Measurements from ENCODE around the gene ACAD10. TPM values are rescaled to one million over a fixed set of nuclear protein-coding genes. Genes with fewer than 3 reads are reported as not detected.
"Not testable (repeated sequence)": the region's sequence is repeated elsewhere in the genome, so short reads cannot be mapped to it uniquely, and the experiment has no call there.

Gene ACAD10
- total and polyA plus RNA-seq, 2 experiments from 2014 or later, result 24.2 to 32.5 TPM

GRCh38 chr12:111715279-111715678 lies 29.4 kb downstream of the ACAD10 start:
- TF ChIP-seq CTCF (IDR thresholded peaks at IDR 0.05; ENCODE audit: poor library complexity) (no peak), EZH2phosphoT487 (IDR thresholded peaks at IDR 0.05; ENCODE audit: low read depth, severe bottlenecking, unreplicated experiment) (no peak), EZH2 (IDR thresholded peaks at IDR 0.05; ENCODE audit: borderline replicate concordance) (no peak)
- no peak overlapping the region for H3K27ac ChIP-seq
- no peaks in the 10 kb centered on the region for H3K79me2 ChIP-seq
- H3K36me3 ChIP-seq (replicated peaks; ENCODE audit: insufficient read depth, low read depth), result peaks cover 4% of the 10 kb centered on the region
- no peak overlapping the region for H3K4me3 ChIP-seq
- H4K20me1 ChIP-seq (ENCODE audit: insufficient read depth, poor library complexity, severe bottlenecking), result no peaks in the 10 kb centered on the region
- 92% methylated on average over 4 of the region's 4 CpGs for WGBS (ENCODE audit: low lambda C conversion rate, missing lambda C conversion rate)
- H2AFZ ChIP-seq, result no peak overlapping the region
- H3K4me2 ChIP-seq, result no peak overlapping the region
- H3K9me2 ChIP-seq (replicated peaks; ENCODE audit: insufficient read depth), result no peaks in the 10 kb centered on the region
- H3K4me1 ChIP-seq (ENCODE audit: insufficient read depth), result no peaks in the 10 kb centered on the region
- H3K9me3 ChIP-seq (ENCODE audit: low read depth), result no peaks in the 10 kb centered on the region
- H3K27me3 ChIP-seq, result no peaks in the 10 kb centered on the region
- no peak for DNase-seq (ENCODE audit: low spot score)

GRCh38 chr12:111719316-111719715 lies 33.5 kb downstream of the ACAD10 start:
- not testable (repeated sequence) for H3K36me3 ChIP-seq (replicated peaks; ENCODE audit: insufficient read depth, low read depth); H3K27me3 ChIP-seq; H3K4me2 ChIP-seq

GRCh38 chr12:111720457-111720856 lies 34.6 kb downstream of the ACAD10 start:
- Histone ChIP-seq H3K9me2 (replicated peaks; ENCODE audit: insufficient read depth) (no peaks in the 10 kb centered on the region), H2AFZ (no peak overlapping the region), H3K27ac (no peak overlapping the region), H3K4me1 (ENCODE audit: insufficient read depth) (no peaks in the 10 kb centered on the region), H4K20me1 (ENCODE audit: insufficient read depth, poor library complexity, severe bottlenecking) (no peaks in the 10 kb centered on the region), H3K27me3 (no peaks in the 10 kb centered on the region), H3K79me2 (no peaks in the 10 kb centered on the region), H3K9me3 (ENCODE audit: low read depth) (no peaks in the 10 kb centered on the region), H3K4me2 (no peak overlapping the region), H3K36me3 (replicated peaks; ENCODE audit: insufficient read depth, low read depth) (peaks cover 4% of the 10 kb centered on the region), H3K4me3 (no peak overlapping the region)
- DNase-seq (ENCODE audit: low spot score), result no peak
- WGBS (ENCODE audit: low lambda C conversion rate, missing lambda C conversion rate), result 93% methylated on average over 6 of the region's 6 CpGs
- no peak for TF ChIP-seq CTCF (IDR thresholded peaks at IDR 0.05; ENCODE audit: poor library complexity)
- no peak for TF ChIP-seq EZH2phosphoT487 (IDR thresholded peaks at IDR 0.05; ENCODE audit: low read depth, severe bottlenecking, unreplicated experiment)
- TF ChIP-seq EZH2 (IDR thresholded peaks at IDR 0.05; ENCODE audit: borderline replicate concordance), result no peak

More at GRCh38 chr12:111719316-111719715, 33.5 kb downstream of the ACAD10 start:
- H3K79me2 ChIP-seq; H4K20me1 ChIP-seq (ENCODE audit: insufficient read depth, poor library complexity, severe bottlenecking); DNase-seq (ENCODE audit: low spot score); H3K4me1 ChIP-seq (ENCODE audit: insufficient read depth); H3K27ac ChIP-seq; H3K9me2 ChIP-seq (replicated peaks; ENCODE audit: insufficient read depth); H3K4me3 ChIP-seq; H3K9me3 ChIP-seq (ENCODE audit: low read depth); H2AFZ ChIP-seq: not testable (repeated sequence)
- 96% methylated on average over 9 of the region's 10 CpGs for WGBS (ENCODE audit: low lambda C conversion rate, missing lambda C conversion rate)

GRCh38 chr12:111723646-111724360 lies 38.0 kb downstream of the ACAD10 start:
- not testable (repeated sequence) for H3K27me3 ChIP-seq; H3K4me1 ChIP-seq (ENCODE audit: insufficient read depth); H3K9me2 ChIP-seq (replicated peaks; ENCODE audit: insufficient read depth); H4K20me1 ChIP-seq (ENCODE audit: insufficient read depth, poor library complexity, severe bottlenecking); H3K27ac ChIP-seq; H3K79me2 ChIP-seq; H3K9me3 ChIP-seq (ENCODE audit: low read depth); DNase-seq (ENCODE audit: low spot score); H3K4me3 ChIP-seq; H2AFZ ChIP-seq; H3K36me3 ChIP-seq (replicated peaks; ENCODE audit: insufficient read depth, low read depth); H3K4me2 ChIP-seq
- WGBS (ENCODE audit: low lambda C conversion rate, missing lambda C conversion rate), result 95% methylated on average over 8 of the region's 46 CpGs

Data from hepatocyte (in vitro differentiated cells).